Tibial artery (tissue), 4 donors: ENCODE measurements around the gene PELO.

Experiments used
- DNase-seq, 2 donors: peaks; one replicate each; pipeline ENCODE4 v3.0.0-alpha.2; 2019
- H3K27ac ChIP-seq, 2 donors: fragments of 200-600 bp; sonication (generic) in 1 of 2; 1 replicate in 1 of 2; 2 replicates in 1 of 2; pipeline ENCODE4 v1.5.1; 2018 to 2019; ENCODE audit warnings: mild to moderate bottlenecking in 1 of 2
- H3K27me3 ChIP-seq, 2 donors: fragments of 200-600 bp; sonication (generic) in 1 of 2; one replicate each; pipeline versions ENCODE4 v1.5.1 to v1.6.0; 2016 to 2019
- H3K36me3 ChIP-seq, 3 donors: fragments of 200-600 bp; sonication (generic) in 2 of 3; one replicate each; pipeline ENCODE4 v1.5.1; 2016 to 2019; ENCODE audit warnings: mild to moderate bottlenecking in 2 of 3
- H3K4me1 ChIP-seq, 4 donors: fragments of 200-600 bp; sonication (generic) in 2 of 4; 1 replicate in 3 of 4; 2 replicates in 1 of 4; pipeline ENCODE4 v1.5.1; 2016 to 2019
- H3K4me3 ChIP-seq, 2 donors: fragments of 200-600 bp; sonication (generic) in 1 of 2; 1 replicate in 1 of 2; 2 replicates in 1 of 2; pipeline ENCODE4 v1.5.1; 2018 to 2019; ENCODE audit warnings: mild to moderate bottlenecking in 2 of 2
- H3K9me3 ChIP-seq, 3 donors: fragments of 200-600 bp; sonication (generic) in 1 of 3; one replicate each; pipeline ENCODE4 v1.5.1; 2016 to 2019
- CTCF ChIP-seq, 2 experiments: fragments of 200-600 bp in 1 of 2; fragments of 450-650 bp in 1 of 2; IDR thresholded peaks; one replicate each; pipeline ENCODE4 v1.5.1; 2017 to 2019; ENCODE audit warnings: antibody characterized with exemption in 2 of 2, mild to moderate bottlenecking in 1 of 2, moderate library complexity in 1 of 2
- intact Hi-C: fragments of 100-400 bp; cut with DNase I; formaldehyde crosslinking; loops from one replicate; pipeline ENCODE4 v1.15.0; 2023; ENCODE audit warnings: low total_unique reads

Gene PELO

GRCh38 chr5:52801329-52801728 is 13.6 kb downstream of the PELO start:
- Histone ChIP-seq H3K9me3 (no peaks in the 10 kb centered on the region), H3K4me1 (peaks cover 0 to 80% (median 22%) of the 10 kb centered on the region in 4 donors), H3K36me3 (peaks cover 0 to 6% (median 0%) of the 10 kb centered on the region in 3 donors), H3K4me3 (peak overlapping the region; percentile 58 to 60), H3K27ac (peak overlapping the region; percentile 87 to 95), H3K27me3 (no peaks in the 10 kb centered on the region)
- DNase-seq: no peak
- intact Hi-C loops: no loop called here
- TF ChIP-seq CTCF (IDR thresholded peaks at IDR 0.05): no peak

GRCh38 chr5:52802272-52802973 is 14.7 kb downstream of the PELO start:
- DNase-seq: no peak
- H3K4me1 ChIP-seq: peaks cover 0 to 80% (median 26%) of the 10 kb centered on the region in 4 donors
- intact Hi-C loops: no loop called here
- peak overlapping the region; percentile 87 to 95 for H3K27ac ChIP-seq
- no peak for TF ChIP-seq CTCF (IDR thresholded peaks at IDR 0.05)
- H3K4me3 ChIP-seq: peak overlapping the region; percentile 58 to 60
- H3K27me3 ChIP-seq: no peaks in the 10 kb centered on the region
- H3K9me3 ChIP-seq: no peaks in the 10 kb centered on the region
- H3K36me3 ChIP-seq: peaks cover 0 to 6% (median 0%) of the 10 kb centered on the region in 3 donors

- Histone ChIP-seq H3K9me3 (no peaks in the 10 kb centered on the region), H3K27ac (peak overlapping the region; percentile 87 to 95), H3K4me1 (peaks cover 0 to 80% (median 26%) of the 10 kb centered on the region in 4 donors), H3K4me3 (peak overlapping the region; percentile 58 to 60), H3K36me3 (peaks cover 0 to 6% (median 0%) of the 10 kb centered on the region in 3 donors), H3K27me3 (no peaks in the 10 kb centered on the region)
- DNase-seq: no peak
- intact Hi-C loops: no loop called here
- no peak for TF ChIP-seq CTCF (IDR thresholded peaks at IDR 0.05)
These were observed 15.2 kb downstream of the PELO start for GRCh38 chr5:52802974-52803336.

GRCh38 chr5:52804387-52804791 is 16.7 kb downstream of the PELO start:
- H3K27me3 ChIP-seq: no peaks in the 10 kb centered on the region
- H3K4me1 ChIP-seq: peaks cover 1 to 83% (median 31%) of the 10 kb centered on the region in 4 donors
- DNase-seq: no peak
- H3K36me3 ChIP-seq: peaks cover 0 to 6% (median 0%) of the 10 kb centered on the region in 3 donors
- intact Hi-C loops: no loop called here
- no peak for TF ChIP-seq CTCF (IDR thresholded peaks at IDR 0.05)
- H3K9me3 ChIP-seq: no peaks in the 10 kb centered on the region
- peak overlapping the region; percentile 58 to 60 for H3K4me3 ChIP-seq
- H3K27ac ChIP-seq: peak overlapping the region; percentile 87 to 95

GRCh38 chr5:52804981-52805380 is 17.3 kb downstream of the PELO start:
- H3K27ac ChIP-seq: peak overlapping the region; percentile 87 to 95
- no peak for DNase-seq
- no peak for TF ChIP-seq CTCF (IDR thresholded peaks at IDR 0.05)
- peaks cover 5 to 89% (median 37%) of the 10 kb centered on the region in 4 donors for H3K4me1 ChIP-seq
- peaks cover 0 to 6% (median 0%) of the 10 kb centered on the region in 3 donors for H3K36me3 ChIP-seq
- H3K9me3 ChIP-seq: no peaks in the 10 kb centered on the region
- H3K27me3 ChIP-seq: no peaks in the 10 kb centered on the region
- H3K4me3 ChIP-seq: peak overlapping the region; percentile 58 to 60
- intact Hi-C loops: no loop called here
